Tibial artery (tissue), 4 donors: ENCODE data around the gene DNHD1.

Experiments used
- DNase-seq, 2 donors: peaks; one replicate each; pipeline ENCODE4 v3.0.0-alpha.2; 2019
- H3K27ac ChIP-seq, 2 donors: fragments of 200-600 bp; sonication (generic) in 1 of 2; 1 replicate in 1 of 2; 2 replicates in 1 of 2; pipeline ENCODE4 v1.5.1; 2018 to 2019; ENCODE audit warnings: mild to moderate bottlenecking in 1 of 2
- H3K27me3 ChIP-seq, 2 donors: fragments of 200-600 bp; sonication (generic) in 1 of 2; one replicate each; pipeline versions ENCODE4 v1.5.1 to v1.6.0; 2016 to 2019
- H3K36me3 ChIP-seq, 3 donors: fragments of 200-600 bp; sonication (generic) in 2 of 3; one replicate each; pipeline ENCODE4 v1.5.1; 2016 to 2019; ENCODE audit warnings: mild to moderate bottlenecking in 2 of 3
- H3K4me1 ChIP-seq, 4 donors: fragments of 200-600 bp; sonication (generic) in 2 of 4; 1 replicate in 3 of 4; 2 replicates in 1 of 4; pipeline ENCODE4 v1.5.1; 2016 to 2019
- H3K4me3 ChIP-seq, 2 donors: fragments of 200-600 bp; sonication (generic) in 1 of 2; 1 replicate in 1 of 2; 2 replicates in 1 of 2; pipeline ENCODE4 v1.5.1; 2018 to 2019; ENCODE audit warnings: mild to moderate bottlenecking in 2 of 2
- H3K9me3 ChIP-seq, 3 donors: fragments of 200-600 bp; sonication (generic) in 1 of 3; one replicate each; pipeline ENCODE4 v1.5.1; 2016 to 2019
- intact Hi-C: fragments of 100-400 bp; cut with DNase I; formaldehyde crosslinking; loops from one replicate; pipeline ENCODE4 v1.15.0; 2023; ENCODE audit warnings: low total_unique reads
- TF ChIP-seq, protein P1 (sequence below), 2 experiments: fragments of 200-600 bp in 1 of 2; fragments of 450-650 bp in 1 of 2; IDR thresholded peaks; one replicate each; pipeline ENCODE4 v1.5.1; 2017 to 2019; ENCODE audit warnings: antibody characterized with exemption in 2 of 2, mild to moderate bottlenecking in 1 of 2, moderate library complexity in 1 of 2

The DNHD1 gene

DNA sequence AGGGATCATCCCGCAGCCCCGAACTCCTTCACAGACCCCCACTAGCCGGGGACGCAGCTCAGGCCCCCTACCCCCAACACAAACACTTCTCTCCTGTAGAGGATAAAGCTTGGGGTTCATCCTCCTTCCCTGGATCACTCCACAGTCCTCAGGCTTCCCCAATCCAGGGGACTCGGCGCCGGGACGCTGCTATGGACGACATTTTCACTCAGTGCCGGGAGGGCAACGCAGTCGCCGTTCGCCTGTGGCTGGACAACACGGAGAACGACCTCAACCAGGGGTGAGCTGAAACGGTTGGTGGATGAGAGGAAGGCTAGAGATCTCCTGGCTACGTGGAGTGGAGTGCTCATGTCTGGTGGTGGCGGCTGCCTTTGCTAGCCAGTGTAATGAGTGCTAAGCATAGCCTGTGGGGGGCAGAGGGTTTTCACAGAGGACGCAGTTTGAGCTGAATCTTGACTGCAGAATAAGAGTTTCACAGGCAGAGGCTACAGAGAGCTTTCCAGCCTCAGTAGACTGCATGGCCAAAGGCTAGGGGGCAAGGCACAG is 107.1 kb downstream of the DNHD1 start:
- intact Hi-C loops: no loop called here
- peaks cover 36 to 43% (median 39%) of the 10 kb centered on the region in 3 donors for H3K36me3 ChIP-seq
- peak overlapping the region; percentile 83 to 96 for H3K4me3 ChIP-seq
- peaks cover 4 to 72% (median 61%) of the 10 kb centered on the region in 4 donors for H3K4me1 ChIP-seq
- TF ChIP-seq, protein P1, sequence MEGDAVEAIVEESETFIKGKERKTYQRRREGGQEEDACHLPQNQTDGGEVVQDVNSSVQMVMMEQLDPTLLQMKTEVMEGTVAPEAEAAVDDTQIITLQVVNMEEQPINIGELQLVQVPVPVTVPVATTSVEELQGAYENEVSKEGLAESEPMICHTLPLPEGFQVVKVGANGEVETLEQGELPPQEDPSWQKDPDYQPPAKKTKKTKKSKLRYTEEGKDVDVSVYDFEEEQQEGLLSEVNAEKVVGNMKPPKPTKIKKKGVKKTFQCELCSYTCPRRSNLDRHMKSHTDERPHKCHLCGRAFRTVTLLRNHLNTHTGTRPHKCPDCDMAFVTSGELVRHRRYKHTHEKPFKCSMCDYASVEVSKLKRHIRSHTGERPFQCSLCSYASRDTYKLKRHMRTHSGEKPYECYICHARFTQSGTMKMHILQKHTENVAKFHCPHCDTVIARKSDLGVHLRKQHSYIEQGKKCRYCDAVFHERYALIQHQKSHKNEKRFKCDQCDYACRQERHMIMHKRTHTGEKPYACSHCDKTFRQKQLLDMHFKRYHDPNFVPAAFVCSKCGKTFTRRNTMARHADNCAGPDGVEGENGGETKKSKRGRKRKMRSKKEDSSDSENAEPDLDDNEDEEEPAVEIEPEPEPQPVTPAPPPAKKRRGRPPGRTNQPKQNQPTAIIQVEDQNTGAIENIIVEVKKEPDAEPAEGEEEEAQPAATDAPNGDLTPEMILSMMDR (IDR thresholded peaks at IDR 0.05): peak; percentile 16 to 27
- DNase-seq: peak; percentile 68 to 78
- no peaks in the 10 kb centered on the region for H3K9me3 ChIP-seq
- H3K27me3 ChIP-seq: no peaks in the 10 kb centered on the region
- H3K27ac ChIP-seq: peak overlapping the region; percentile 93 to 98

DNA sequence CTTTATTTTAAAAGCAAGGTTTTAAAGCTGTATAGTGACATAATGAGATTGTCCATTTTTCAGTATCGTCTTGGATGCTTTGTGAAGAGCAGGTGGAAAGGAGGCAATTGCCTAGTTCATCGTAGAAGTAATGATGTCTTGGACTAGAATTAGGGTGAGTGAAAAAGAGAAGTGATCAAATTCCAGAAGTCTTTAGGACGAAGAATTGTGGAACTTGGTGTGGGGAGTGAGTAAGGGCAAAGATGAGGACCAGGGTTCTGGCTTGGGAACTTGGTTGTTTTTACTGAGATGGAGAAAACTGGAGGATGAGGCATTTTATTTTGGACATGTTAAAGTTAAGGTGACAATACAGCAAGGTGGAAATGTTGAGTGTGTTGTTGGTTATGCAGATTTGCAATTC is 107.7 kb downstream of the DNHD1 start:
- no peak for DNase-seq
- intact Hi-C loops: loop anchor here (5.0 kb wide), 1 partner anchor 122 kb away; the partner anchor contains the start of genes ARFIP2 and TIMM10B
- TF ChIP-seq, protein P1 (IDR thresholded peaks at IDR 0.05): no peak
- Histone ChIP-seq H3K36me3 (peaks cover 36 to 43% (median 39%) of the 10 kb centered on the region in 3 donors), H3K27me3 (no peaks in the 10 kb centered on the region), H3K4me1 (peaks cover 4 to 73% (median 64%) of the 10 kb centered on the region in 4 donors), H3K9me3 (no peaks in the 10 kb centered on the region), H3K27ac (peak overlapping the region; percentile 93 to 98), H3K4me3 (peak overlapping the region; percentile 83 to 96)

DNA sequence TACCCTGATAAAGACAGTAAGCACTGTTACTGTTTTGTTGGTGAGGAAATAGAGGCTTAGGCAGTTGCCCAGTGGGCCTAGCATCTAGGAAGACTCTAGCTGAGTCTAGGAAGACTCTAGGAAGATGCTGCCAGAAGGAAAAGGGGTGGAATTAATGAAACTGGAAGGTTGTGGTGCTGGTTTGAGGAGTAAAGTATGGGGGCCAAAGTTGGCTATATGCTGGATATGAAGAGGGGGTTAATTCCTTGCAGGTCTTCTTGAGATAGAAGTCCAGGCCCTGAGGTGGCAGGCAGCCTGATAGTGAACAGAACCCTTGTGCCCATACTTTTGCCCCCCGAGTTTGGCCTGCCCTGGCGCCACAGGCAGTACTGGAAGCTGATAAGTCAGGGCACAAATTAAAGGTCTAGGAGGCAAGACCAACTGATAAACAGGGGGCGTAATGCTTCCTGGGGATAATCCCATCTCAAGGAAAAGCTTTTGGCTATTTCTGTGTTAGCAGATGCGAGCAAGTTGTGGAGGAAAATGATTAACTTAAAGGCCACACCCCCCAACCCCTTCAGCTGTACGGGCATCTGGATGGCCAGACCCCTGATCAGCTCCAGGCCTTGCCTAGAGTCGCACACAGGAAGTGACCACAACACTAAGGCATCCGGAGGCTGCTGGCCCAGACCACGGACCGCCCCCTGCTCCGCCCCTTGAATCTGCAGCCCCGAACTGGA is 109.5 kb downstream of the DNHD1 start:
- DNase-seq: peak; percentile 95 to 98
- peaks cover 4 to 74% (median 66%) of the 10 kb centered on the region in 4 donors for H3K4me1 ChIP-seq
- intact Hi-C loops: loop anchor here (5.0 kb wide), 1 partner anchor 124 kb away; the partner anchor contains the start of genes ARFIP2 and TIMM10B
- no peaks in the 10 kb centered on the region for H3K27me3 ChIP-seq
- TF ChIP-seq, protein P1 (IDR thresholded peaks at IDR 0.05): no peak
- H3K27ac ChIP-seq: peak overlapping the region; percentile 93 to 98
- H3K36me3 ChIP-seq: peaks cover 36 to 42% (median 39%) of the 10 kb centered on the region in 3 donors
- peak overlapping the region; percentile 83 to 96 for H3K4me3 ChIP-seq
- no peaks in the 10 kb centered on the region for H3K9me3 ChIP-seq

DNA sequence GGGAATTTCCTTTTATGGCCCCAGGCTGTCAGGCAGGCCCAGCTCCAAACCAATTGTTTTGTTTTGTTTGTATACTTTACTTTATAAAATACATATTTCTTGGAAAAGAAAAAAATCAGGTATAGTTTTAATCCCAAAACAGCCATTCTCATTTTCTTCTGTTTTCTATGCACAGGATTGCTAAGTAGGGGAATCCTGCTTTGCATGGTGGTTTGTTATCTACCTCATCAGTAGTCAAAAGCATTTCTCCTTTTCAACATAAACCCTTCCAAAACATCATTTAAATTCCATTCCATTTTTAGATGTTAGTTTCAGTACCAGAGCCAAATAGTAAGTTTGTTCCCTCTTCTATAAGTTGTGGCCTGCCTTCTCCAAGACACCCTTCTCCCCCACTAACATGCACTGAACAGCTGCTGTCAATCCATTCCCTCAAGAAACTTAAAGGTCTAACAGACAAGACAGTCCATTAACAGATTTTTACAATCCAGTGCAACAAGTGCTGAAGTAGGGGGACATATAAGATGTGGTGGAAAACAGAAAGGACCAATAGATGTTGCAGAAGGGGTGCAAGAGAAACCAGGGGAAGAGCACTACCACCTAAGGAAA is 110.2 kb downstream of the DNHD1 start:
- peak overlapping the region; percentile 23 to 83 for H3K4me3 ChIP-seq
- DNase-seq: no peak
- H3K27me3 ChIP-seq: no peaks in the 10 kb centered on the region
- TF ChIP-seq, protein P1 (IDR thresholded peaks at IDR 0.05): no peak
- H3K27ac ChIP-seq: peak overlapping the region; percentile 93 to 98
- no peaks in the 10 kb centered on the region for H3K9me3 ChIP-seq
- peaks cover 4 to 67% (median 59%) of the 10 kb centered on the region in 4 donors for H3K4me1 ChIP-seq
- intact Hi-C loops: loop anchor here (5.0 kb wide), 1 partner anchor 125 kb away; the partner anchor contains the start of genes ARFIP2 and TIMM10B
- H3K36me3 ChIP-seq: peaks cover 36 to 42% (median 42%) of the 10 kb centered on the region in 3 donors

DNA sequence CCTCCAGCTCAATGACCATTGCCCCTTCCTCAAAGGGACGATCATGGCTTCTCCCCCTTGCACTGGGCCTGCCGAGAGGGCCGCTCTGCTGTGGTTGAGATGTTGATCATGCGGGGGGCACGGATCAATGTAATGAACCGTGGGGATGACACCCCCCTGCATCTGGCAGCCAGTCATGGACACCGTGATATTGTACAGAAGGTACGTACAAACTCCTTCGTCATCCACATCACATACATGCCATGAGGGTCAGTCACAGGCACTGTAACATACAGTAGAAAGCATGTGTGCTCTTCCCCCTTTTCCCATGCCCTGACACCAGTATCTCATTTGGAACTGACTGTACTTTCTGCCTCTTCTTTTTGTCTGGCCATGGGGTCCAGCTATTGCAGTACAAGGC is 110.9 kb downstream of the DNHD1 start:
- H3K4me1 ChIP-seq: peaks cover 4 to 65% (median 57%) of the 10 kb centered on the region in 4 donors
- peak overlapping the region in 1 of 2 donors; percentile 83 for H3K4me3 ChIP-seq
- no peaks in the 10 kb centered on the region for H3K27me3 ChIP-seq
- H3K9me3 ChIP-seq: no peaks in the 10 kb centered on the region
- peaks cover 36 to 42% (median 42%) of the 10 kb centered on the region in 3 donors for H3K36me3 ChIP-seq
- H3K27ac ChIP-seq: peak overlapping the region; percentile 93 to 98
- TF ChIP-seq, protein P1 (IDR thresholded peaks at IDR 0.05): no peak
- intact Hi-C loops: loop anchor here (5.0 kb wide), 1 partner anchor 126 kb away; the partner anchor contains the start of genes ARFIP2 and TIMM10B
- DNase-seq: no peak
